ENCODE measurements around the gene IKZF2.

The IKZF2 gene

DNA sequence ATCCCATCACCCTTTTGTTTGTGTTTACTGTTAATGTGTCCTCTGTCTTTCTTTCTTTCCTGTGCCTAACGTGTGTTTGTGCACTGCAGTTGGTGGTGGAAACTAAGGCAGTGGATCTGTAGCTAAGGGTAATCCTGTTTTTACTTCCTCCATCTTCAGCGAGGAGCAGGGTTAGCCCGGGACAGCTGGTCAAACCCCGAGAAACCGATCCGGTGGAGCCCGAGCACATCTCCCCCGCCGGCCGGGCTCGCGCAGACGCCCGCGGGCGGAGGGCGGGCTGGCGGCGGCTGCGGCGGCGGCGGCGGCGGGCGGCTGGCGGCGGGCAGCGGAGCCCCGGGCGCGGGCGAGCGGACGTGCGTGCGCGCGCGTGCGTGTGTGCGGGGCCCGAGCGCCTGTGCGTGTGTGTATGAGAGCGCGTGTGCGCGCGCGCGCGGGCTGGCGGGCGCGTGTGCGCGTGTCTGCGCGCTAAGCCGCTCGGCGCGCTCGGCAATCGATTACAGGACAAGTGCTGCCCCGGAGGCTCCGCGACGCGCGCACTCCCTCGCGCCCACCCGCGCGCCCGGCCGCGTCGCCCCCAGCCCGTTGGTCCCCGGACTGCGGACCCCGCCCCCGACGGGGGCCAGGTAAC is at the start of gene IKZF2:
Gene IKZF2, minus strand, starts transcription at position 176 of the 628 bp plus-strand sequence. CDS start 2,983 bp downstream, outside the sequence.
- peak; percentile 81 to 92 (median 89) for DNase-seq

DNA sequence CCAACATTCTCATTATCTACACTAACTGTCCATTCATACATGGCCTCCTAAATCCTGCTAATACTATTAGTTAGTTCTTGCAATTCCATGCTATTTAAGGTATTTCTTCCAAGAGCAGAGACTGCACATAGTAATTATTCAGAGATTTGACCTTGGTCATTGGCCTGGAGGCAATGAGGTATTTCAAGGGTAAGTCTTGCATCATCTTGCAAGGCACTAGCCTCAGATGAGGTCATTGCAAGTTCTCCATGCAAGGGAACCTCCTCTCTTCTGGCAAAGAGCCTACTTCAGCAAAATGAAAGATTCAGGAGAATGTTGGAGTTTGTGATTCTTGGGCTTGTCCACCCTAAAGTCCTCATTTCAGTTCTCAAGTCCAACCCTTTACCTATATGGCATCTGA is 48.5 kb upstream of the IKZF2 start:
- DNase-seq = peak in 1 of 3 donors; percentile 1

DNA sequence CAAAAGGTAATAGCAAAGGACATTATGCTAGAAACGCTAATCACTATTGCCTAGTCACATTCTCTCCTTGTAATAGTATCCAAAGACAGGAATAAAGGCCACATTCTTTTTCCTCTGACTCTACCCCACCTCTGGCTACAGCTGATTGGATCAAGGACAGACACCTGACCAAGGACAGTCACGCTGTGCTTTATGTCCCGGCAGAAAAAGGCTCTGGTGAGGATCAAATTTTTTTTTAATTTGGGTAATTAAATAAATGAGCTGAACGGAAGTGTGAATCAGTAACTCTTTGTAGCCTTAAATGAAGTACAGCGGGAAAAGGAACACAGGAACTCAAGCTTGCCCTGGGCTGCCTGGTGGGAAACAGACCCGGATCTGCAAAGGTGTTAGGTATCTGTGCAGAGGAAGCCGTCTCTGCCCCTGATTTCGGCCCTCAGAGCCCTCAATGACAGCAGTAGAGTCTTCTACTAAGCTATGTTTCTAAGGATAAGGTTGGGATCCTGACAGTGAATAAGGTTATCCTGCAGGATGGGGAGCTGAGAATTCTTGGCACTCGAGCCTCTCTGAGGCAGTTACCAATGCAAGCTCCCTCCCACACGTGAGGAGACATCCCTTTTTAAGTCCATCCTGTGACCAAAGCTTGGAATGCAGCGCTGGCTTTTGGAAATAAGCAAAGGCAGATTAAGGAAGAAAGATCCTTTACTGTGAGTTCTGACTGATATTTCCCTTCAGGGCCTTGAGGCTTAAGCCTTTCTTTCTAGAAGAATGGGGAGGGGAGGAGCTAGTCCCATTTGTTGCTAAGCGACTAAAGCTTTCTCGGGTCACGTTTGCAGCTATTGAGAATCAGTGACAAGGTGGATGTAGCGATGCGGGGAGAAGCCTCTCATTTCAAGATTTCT is 37.8 kb upstream of the IKZF2 start:
- no peak for DNase-seq

DNA sequence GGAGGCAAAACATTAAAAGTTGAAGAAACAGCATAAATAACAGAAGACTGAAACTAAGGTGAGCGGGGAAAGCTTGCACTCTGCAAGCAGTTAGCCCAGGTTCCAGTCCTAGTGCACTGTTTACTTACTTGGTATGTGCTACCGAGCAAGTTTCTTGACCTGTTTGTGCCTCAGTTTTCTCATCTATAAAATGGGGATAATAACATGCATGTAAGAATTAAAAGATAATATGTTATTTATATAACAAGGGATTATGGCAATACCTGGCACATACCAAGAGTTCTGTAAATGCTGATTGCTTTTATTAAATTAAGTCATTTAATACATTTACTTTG is 37.1 kb upstream of the IKZF2 start:
- DNase-seq = no peak

DNA sequence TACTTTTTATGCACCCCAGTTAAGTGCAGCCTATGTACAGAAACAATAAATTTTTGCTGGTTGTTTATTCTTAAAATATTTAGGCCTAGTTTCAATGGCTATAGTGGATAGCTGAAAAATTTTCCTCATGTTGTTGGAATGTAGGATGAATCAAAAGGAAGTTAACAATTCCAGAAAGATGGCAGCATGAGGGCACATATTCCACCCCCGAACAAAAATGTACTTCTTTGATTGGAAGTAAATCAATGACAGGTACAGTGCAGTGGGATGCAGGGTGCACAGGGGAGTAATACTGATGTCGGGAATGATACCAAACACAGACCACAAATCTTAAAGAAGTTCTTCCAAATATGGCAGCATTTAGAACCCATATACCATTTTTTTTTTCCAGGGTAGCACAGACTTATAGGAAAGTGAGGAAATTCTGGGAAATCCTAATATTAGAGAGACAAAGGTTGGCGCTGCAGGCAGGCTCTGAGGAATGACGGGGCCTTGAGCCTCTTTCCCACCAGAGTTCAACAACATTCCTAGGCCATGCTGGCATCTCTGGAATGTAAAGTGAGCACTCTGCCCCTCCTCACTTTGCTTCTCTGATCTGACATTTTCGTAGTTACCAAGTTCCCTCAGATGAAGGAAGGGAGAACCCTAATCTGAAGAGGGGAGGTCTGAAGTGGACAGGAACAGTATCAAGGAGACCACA is 36.6 kb upstream of the IKZF2 start:
- DNase-seq = no peak

DNA sequence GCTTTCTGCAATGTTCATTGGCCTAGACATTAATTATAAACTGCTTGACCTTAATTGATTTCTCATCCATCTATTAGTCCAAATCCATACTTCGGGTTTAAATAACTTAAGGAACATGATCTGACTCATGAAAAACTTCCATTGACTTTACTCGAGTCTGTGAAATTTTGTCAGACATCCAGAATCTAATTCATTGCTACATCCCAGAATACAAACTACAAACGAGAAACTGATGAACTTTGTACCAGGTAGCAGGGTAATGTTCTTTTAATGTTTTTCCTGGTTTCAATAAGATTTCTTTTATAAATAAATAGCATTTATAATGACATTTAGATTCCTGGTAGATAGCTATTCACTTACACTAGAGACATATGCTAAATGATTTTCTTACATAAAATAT is 36.0 kb upstream of the IKZF2 start:
- no peak for DNase-seq

DNA sequence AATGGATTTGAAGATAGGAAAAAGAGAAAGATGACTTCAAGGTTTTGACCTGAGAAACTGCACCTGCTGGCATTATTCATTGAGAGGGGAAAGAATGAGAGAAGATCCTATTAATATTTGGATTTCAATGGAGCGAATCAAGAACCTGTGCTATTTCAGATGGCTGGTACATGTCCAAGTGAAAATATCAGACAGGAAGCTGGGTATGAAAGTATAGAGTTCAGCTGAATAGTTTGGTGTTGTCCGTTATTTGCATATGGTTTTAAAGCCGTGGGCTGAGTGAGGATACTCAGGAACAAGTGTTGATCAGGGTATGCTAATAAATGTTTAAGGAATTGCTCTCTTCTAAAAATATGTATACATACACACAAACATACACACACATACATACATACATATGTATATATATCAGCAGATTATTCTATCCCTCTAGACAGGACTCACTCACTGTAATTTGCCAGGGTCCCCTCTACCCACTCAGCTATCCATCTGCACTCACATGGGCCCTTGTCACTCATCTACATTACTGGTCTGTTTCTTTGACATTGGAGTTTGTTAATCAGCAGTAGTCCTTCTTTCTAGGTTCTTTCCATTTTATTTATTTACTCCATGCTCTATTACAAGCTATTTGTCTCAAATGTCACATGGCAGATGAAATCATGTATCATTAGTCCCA is 33.9 kb upstream of the IKZF2 start:
- DNase-seq = no peak

DNA sequence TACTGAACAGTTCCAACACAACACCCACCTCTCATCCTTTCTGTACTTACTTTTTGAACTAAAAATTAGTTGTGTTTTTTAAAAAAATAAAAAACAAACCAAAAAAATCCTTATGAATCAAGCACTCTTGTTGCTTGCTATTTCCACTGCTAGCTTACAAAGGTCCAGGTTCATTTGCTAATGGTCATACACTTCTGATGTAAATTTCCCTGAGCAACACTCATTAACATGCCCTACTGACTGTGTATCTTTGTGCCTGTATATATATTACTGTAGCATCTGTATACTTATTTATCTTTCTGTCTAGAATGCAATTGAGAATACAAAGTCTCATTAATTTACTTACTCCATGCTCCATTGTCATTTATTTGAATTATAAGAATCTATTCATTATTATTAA is 30.3 kb upstream of the IKZF2 start:
- DNase-seq = no peak

DNA sequence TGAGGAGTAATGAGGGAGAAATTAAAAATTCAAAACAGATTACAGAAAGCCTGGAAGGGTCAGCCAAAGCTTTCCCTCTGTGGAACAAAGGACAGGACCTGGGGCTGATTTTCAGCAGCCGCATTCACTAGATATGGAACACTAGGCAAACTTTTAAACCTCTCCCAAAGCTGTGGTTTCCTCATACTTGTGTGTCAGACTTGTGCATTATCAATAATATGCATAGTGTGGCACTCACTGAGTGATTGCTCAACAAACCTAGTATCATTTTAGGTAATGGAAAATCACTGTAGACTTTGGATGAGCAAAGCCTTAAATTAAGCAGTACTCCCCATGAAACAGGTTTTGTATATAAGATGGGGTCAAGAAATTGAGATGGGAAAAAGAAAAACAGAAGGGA is 26.3 kb upstream of the IKZF2 start:
- DNase-seq = no peak

DNA sequence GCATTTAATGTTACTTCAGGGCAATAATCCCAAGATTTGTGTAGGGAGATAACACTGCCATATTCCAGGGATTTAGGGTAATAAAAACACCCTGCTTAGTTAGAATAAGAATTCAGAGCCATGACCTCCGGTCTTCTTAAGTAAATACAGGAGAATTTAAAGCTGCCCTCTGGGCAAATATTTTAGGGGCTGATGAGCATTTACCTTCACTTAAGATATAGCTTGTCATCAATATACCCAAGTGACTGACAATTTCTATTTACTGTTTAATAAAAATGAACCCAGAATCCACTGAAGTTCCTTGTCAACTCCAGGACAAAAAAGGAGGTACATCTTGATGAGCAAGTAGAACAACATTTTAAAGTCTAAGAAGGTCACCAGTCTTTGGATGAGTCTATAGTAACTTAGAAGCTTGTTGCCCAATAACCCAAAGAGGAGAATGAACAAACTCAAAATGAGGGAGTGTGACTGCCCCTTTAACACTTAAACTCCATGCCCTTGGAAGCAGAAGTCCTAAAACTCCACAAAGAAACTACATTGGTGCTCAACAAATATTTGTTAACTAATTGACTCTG is 24.3 kb upstream of the IKZF2 start:
- DNase-seq = no peak

DNA sequence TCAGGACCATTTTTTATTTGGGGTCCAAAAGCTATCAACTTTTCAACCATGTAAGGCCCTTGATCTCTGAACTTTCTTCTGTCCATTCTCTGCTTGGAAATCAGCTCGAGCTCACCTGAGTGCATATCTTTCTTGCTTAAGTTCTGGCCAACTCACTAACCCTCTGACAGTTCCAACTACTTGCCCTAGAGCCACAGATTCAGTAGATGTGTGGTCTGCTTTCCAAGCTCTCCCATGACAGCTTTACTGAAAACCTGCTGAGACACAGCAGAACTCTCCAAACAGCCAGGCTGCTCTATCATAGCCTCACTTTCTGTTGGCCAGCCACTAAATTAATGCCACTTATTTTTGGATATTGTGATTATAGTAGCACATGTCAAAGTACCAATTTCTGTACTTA is 21.2 kb upstream of the IKZF2 start:
- DNase-seq = no peak

DNA sequence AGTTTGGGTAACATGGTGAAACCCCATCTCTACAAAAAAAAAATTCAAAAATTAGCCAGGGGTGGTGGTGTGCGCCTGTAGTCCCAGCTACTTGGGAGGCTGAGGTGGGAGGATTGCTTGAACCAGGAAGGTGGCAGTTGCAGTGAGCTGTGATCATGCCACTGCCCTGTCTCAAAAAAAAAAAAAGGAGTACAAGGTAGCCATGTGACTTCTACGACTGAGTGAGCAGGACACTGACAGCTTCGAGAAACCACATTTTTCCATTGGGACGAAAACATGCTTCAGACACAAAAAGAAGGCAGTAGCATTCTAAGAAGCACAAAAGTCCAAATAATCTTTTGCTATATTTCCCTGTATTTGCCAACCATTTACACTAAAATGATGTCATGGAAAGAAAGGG is 19.7 kb upstream of the IKZF2 start:
- no peak for DNase-seq

DNA sequence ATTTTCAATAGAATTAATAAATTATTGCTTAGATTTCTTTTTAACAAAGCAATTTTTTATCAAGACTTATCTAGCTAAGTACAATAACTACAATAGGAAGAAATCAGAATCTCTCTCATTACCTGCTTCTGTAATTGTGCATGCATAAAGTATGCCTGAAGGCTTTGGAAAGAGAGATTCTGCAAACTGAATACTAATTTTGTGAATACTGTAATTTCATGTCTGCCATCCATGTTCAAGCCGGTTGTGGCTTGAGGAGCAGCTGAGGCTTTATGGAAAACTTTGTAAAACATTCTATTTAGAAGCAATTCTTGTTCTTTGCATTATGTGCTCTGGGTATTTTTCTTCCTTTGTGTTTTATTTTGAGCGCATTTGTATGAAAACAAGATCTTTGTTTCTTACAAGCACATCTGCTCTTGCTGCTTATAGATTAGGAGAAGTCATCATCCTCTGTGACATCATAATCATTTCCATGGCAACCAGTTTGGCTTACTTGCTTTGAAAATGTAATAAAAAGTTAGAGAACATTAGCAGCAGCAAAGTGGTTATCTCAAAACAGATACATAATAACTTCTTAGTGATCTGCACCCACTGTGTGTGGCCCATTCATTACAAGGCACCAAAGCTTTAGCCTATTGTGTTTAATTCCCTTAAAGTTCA is 16.0 kb upstream of the IKZF2 start:
- no peak for DNase-seq

DNA sequence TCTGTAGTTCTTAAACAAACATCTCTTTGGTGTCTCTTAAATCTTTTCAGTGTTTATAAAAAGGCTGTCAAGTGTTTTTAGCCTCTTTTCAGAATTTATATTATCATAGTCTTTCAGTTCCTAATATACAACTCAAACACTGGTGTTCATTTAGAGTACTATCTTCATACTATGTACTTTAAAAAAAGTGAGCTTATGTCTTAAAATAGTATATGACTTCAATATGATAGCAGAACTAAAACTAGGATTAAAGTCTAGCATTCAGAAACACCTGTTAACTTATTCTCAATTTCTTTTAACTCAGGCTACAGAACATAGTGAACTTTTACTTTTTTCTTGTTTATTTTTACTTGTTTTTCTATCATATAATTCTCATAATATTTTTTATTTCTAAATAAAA is 14.7 kb upstream of the IKZF2 start:
- DNase-seq = no peak

DNA sequence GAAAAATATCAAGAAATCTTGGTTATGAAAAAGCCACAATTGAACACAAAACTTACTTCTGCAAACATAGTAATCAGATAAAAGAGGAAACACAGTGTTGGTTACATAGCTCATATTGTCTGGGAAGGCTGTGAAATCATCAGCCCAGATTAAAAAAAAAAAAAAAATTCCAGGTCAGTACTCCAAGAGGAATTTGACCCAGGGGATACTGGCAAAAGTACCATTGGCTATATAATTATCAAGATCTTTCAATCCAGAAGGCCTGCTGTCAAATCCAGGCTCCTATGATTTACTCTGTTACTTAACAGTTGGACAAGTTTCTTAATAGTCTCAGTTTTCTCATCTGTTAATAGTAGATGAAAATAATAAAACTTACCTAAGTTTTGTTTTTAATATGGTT is 12.9 kb upstream of the IKZF2 start:
- peak in 2 of 3 donors; percentile 13 to 21 for DNase-seq

DNA sequence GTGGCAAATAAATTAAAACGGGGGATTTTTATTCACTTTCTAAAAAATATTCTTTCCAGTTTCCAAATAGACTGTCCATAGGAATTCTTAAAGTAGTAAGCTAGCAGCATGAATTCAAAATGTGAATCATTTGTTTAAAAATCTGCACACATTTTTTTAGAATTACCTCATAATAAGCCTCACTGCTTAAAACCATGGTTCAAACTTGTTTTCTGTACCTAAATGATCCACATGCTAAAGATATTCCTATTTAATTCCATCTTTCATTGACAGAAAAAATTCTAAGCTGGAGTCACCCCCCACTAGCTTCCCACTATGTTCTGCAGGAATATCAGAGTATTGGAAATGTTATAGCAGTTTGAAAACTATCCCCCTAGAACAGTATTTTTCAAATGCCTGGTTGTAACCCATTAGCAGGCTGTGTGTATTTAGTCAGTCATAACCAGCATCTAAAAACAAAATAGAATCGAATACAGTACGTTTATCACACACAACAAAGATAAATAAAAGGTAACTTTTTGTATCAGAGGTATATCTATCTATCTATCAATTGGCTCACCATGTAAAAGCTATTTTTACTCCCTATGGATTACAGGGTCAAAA is 11.2 kb upstream of the IKZF2 start:
- no peak for DNase-seq

DNA sequence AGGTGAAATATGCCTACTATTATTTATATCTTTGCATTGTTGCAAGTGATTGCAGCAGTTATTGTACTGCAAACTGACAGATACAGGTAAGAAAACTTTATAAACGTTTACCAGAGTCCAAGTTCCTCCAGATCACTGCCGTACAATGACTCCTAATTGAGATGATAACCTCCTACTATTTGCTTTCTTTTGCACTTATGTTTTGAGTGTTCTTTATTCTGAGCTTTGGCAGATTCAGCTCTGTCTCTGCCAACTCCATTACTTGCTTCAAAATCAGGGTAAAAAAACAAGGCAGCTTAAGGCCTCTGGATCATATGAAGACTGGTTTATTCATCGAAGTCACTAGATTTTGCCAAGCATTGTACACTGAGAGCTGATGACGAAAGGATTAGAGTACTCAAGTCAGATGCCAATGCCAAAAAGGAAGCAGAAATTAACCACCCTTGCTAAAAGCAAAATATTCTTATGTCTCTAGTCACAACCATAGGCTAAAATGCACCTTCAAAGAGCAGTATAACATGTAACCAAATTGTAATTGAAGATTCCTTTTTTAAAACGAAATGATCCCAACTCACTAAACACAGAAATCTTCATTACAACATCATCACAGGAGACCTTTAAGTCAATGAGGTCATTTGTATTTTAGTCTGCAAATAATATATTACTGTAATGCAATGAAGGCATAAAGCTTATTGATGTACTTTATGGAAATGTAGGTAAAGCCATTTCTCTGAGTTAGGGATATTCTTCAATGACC is 10.5 kb upstream of the IKZF2 start:
- DNase-seq = no peak

DNA sequence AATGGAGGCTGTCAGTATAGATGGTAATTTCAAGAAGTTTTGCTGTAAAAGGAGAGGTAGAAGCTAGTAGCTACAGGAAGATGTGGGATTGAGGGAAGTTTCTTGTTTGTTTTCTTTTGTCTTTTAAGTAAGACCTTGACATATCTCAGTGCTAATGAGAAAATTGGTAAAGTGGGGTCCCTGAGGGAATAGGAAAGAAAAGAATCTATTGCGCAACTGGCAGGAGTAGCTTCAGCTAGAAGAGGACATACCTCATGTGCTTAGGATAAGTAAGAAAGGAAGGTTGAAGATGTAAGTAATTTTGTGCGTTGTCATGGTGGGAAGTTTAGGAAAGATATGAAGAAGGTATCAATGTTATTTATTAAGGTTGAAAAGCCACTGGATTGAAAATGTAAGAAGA is 8.4 kb upstream of the IKZF2 start:
- DNase-seq = no peak

DNA sequence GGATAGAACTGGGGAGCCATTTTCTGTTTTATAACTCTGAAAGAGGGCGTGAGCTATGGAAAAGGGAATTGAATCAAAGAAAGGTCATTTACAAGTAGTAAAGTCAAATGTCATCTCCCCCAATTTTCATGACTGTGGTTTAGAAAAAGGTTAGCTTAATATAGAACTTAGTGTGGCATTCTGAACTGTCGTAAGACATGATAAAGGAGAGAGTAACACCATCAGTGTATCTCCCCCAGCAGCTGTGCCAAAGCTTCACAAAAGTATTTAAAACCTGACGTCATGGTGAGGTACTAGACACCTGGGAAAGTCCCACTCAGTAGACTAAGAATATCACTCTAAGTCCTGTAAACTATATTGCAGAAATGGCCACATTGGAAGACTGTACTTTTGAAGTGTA is 5.8 kb upstream of the IKZF2 start:
- DNase-seq = no peak

DNA sequence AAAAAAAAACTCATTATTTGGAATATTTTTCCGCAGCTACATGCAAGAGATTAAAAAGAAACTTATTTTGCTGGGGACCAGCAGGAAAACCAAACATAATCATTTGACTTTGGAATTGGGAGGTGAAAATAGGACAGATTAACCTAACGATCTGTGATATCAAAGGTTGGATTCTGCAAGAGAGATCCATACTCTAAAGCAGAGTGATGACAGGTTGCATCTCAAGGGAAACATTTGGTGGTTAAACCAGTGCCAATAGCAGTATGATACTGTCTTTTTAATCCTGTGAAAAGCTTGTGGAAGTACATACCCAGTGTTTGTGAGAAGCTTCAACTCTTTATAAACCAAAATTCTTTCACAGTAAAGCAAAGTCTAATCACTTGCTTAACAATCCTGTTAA is 5.3 kb upstream of the IKZF2 start:
- no peak for DNase-seq

DNA sequence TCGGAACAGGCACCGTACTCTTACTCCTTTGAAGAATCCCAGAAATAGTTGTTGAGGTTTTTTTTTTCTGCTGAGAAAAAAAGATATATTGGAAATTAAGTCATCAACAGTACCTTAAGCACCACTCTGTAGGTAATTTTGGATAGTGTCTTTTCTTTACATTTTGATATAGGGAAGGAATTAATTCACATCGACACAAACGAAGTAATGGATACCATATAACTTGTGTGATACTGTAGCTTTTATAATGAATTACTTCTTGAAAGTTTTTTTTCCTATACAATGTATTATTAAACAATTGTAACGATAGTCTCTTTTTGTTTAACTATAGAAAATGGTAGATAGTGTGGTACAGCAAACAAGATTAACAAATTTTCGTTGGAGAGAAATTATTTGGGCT is 1.5 kb upstream of the IKZF2 start:
- no peak for DNase-seq

All from suppressor macrophage treated with lipopolysaccharide for 1 hour (primary cell).